ENCODE results near the gene GEMIN4. TPM values are rescaled to one million over a fixed set of nuclear protein-coding genes. Genes with fewer than 3 reads are reported as not detected.

GEMIN4 gene
- polyA plus RNA-seq, 1 donor (not counting 4 experiments of a cell fraction or from before 2014, with no cell fraction given) = 29.5 TPM

GRCh38 chr17:795276-795675 lies 43.2 kb upstream of the GEMIN4 start:
- H3K27ac ChIP-seq (ENCODE audit: control insufficient read depth, insufficient read depth, low read length) = no peak overlapping the region
- DNase-seq (ENCODE audit: low read depth, low spot score) (no peak), FAIRE-seq (no peak)
- dilution Hi-C loops (cut with MboI; ENCODE audit: extremely low pct_ligation_motif_present, low sequenced_read_pairs) = loop anchor here (25.0 kb wide), 1 partner anchor 192 kb away; the partner anchor contains the start of genes NXN and TIMM22
- peaks cover 2% of the 10 kb centered on the region for H3K79me2 ChIP-seq (ENCODE audit: control insufficient read depth, insufficient read depth, low read length)
- H3K4me3 ChIP-seq (ENCODE audit: control insufficient read depth in 2 of 3, extremely low read depth in 1 of 3, insufficient read depth in 2 of 3, low read depth in 1 of 3, low read length in 3 of 3) = no peak overlapping the region
- H4K20me1 ChIP-seq (ENCODE audit: control insufficient read depth, extremely low read depth, insufficient read depth, low read length) = no peaks in the 10 kb centered on the region
- no peak overlapping the region for H3K4me2 ChIP-seq (ENCODE audit: control insufficient read depth, extremely low read depth, insufficient read depth, low read depth, low read length)
- no peak for TF ChIP-seq EZH2 (IDR thresholded peaks at IDR 0.05; ENCODE audit: low read length)
- TF ChIP-seq CTCF (optimal IDR thresholded peaks at IDR 0.05 in 1 of 3, IDR thresholded peaks at IDR 0.05 in 1 of 3, conservative IDR thresholded peaks at IDR 0.05 in 1 of 3; ENCODE audit: extremely low read depth in 1 of 3, insufficient read depth in 2 of 3, low read length in 3 of 3) = no peak
- peaks cover 20% of the 10 kb centered on the region for H3K4me1 ChIP-seq (ENCODE audit: control insufficient read depth, extremely low read depth, insufficient read depth, low read length)
- no peaks in the 10 kb centered on the region for H3K27me3 ChIP-seq (ENCODE audit: control insufficient read depth, extremely low read depth, insufficient read depth, low read length)
- H3K9me3 ChIP-seq (ENCODE audit: control insufficient read depth, low read depth, low read length) = no peaks in the 10 kb centered on the region
- H2AFZ ChIP-seq (ENCODE audit: control insufficient read depth, low read length) = no peak overlapping the region
- no peak overlapping the region for H3K9ac ChIP-seq (ENCODE audit: control insufficient read depth, extremely low read depth, insufficient read depth, low read length)
- H3K9me1 ChIP-seq (ENCODE audit: control insufficient read depth, extremely low read depth, insufficient read depth, low read length) = no peaks in the 10 kb centered on the region
- H3K36me3 ChIP-seq (ENCODE audit: control insufficient read depth in 2 of 2, extremely low read depth in 1 of 2, insufficient read depth in 2 of 2, low read length in 2 of 2) = peaks cover 13 to 26% of the 10 kb centered on the region in 2 experiments

DNA sequence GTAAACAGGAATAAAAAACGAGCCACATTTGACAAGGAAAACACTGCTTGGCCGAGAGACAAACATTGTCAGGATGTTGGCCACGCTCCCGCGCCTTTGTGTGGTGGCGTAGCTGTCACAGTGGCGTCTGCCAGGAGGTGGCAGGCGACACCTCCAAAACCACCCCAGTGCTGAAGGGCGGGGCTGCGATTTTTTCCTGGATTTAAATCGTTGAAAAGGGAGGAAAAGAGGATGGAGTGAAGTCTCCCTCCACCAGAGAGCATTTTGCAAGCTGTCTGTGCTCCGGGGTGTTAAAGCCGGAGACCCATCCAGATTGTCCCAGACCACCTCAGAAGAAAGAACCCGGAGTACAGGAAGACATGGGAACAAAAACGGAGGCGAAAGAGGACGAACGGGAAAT lies 42.8 kb upstream of the GEMIN4 start:
- DNase-seq (ENCODE audit: low read depth, low spot score) (no peak), FAIRE-seq (peak; percentile 44)
- H3K4me2 ChIP-seq (ENCODE audit: control insufficient read depth, extremely low read depth, insufficient read depth, low read depth, low read length) = no peak overlapping the region
- H3K9me1 ChIP-seq (ENCODE audit: control insufficient read depth, extremely low read depth, insufficient read depth, low read length) = no peaks in the 10 kb centered on the region
- H3K4me1 ChIP-seq (ENCODE audit: control insufficient read depth, extremely low read depth, insufficient read depth, low read length) = peaks cover 23% of the 10 kb centered on the region
- no peak overlapping the region for H3K27ac ChIP-seq (ENCODE audit: control insufficient read depth, insufficient read depth, low read length)
- H3K27me3 ChIP-seq (ENCODE audit: control insufficient read depth, extremely low read depth, insufficient read depth, low read length) = no peaks in the 10 kb centered on the region
- no peaks in the 10 kb centered on the region for H4K20me1 ChIP-seq (ENCODE audit: control insufficient read depth, extremely low read depth, insufficient read depth, low read length)
- no peaks in the 10 kb centered on the region for H3K9me3 ChIP-seq (ENCODE audit: control insufficient read depth, low read depth, low read length)
- H2AFZ ChIP-seq (ENCODE audit: control insufficient read depth, low read length) = no peak overlapping the region
- H3K9ac ChIP-seq (ENCODE audit: control insufficient read depth, extremely low read depth, insufficient read depth, low read length) = peak overlapping the region; percentile 4
- TF ChIP-seq EZH2 (IDR thresholded peaks at IDR 0.05; ENCODE audit: low read length) (no peak), CTCF (optimal IDR thresholded peaks at IDR 0.05 in 1 of 3, IDR thresholded peaks at IDR 0.05 in 1 of 3, conservative IDR thresholded peaks at IDR 0.05 in 1 of 3; ENCODE audit: extremely low read depth in 1 of 3, insufficient read depth in 2 of 3, low read length in 3 of 3) (peak; percentile 60 to 87 (median 73))
- peaks cover 2% of the 10 kb centered on the region for H3K79me2 ChIP-seq (ENCODE audit: control insufficient read depth, insufficient read depth, low read length)
- no peak overlapping the region for H3K4me3 ChIP-seq (ENCODE audit: control insufficient read depth in 2 of 3, extremely low read depth in 1 of 3, insufficient read depth in 2 of 3, low read depth in 1 of 3, low read length in 3 of 3)
- peaks cover 13 to 26% of the 10 kb centered on the region in 2 experiments for H3K36me3 ChIP-seq (ENCODE audit: control insufficient read depth in 2 of 2, extremely low read depth in 1 of 2, insufficient read depth in 2 of 2, low read length in 2 of 2)
- dilution Hi-C loops (cut with MboI; ENCODE audit: extremely low pct_ligation_motif_present, low sequenced_read_pairs) = loop anchor here (25.0 kb wide), 1 partner anchor 192 kb away; the partner anchor contains the start of genes NXN and TIMM22

Measured in keratinocyte (primary cell).